Right atrium auricular region (tissue), 2 donors: Measurements from ENCODE around the gene EPX. TPM values are rescaled to one million over a fixed set of nuclear protein-coding genes. Genes with fewer than 3 reads are reported as not detected.
A peak's percentile ranks its signal among the peaks of the same experiment; 100 is the strongest.

ENCODE experiments used
- DNase-seq: peaks from one replicate; pipeline ENCODE4 v3.0.0-alpha.2; 2019; ENCODE audit warnings: low spot score
- H3K27ac ChIP-seq, 2 donors: fragments of 200-600 bp; sonication (generic); 1 replicate in 1 of 2; 2 replicates in 1 of 2; pipeline ENCODE4 v1.5.1; 2016 to 2019
- H3K27me3 ChIP-seq, 2 donors: fragments of 200-600 bp; sonication (generic); one replicate each; pipeline versions ENCODE4 v1.5.1 to v1.6.0; 2017 to 2019
- H3K36me3 ChIP-seq: fragments of 200-600 bp; sonication (generic); one replicate; pipeline ENCODE4 v1.5.1; 2016
- H3K4me1 ChIP-seq, 2 donors: fragments of 200-600 bp; sonication (generic); one replicate each; pipeline versions ENCODE4 v1.5.1 to v1.6.0; 2017 to 2019
- H3K4me3 ChIP-seq, 2 donors: fragments of 200-600 bp; sonication (generic); 1 replicate in 1 of 2; 2 replicates in 1 of 2; pipeline ENCODE4 v1.5.1; 2017 to 2019; ENCODE audit warnings: mild to moderate bottlenecking in 1 of 2, moderate library complexity in 1 of 2
- H3K9me3 ChIP-seq, 2 donors: fragments of 200-600 bp; sonication (generic); one replicate each; pipeline ENCODE4 v1.5.1; 2019
- total RNA-seq, 2 donors: library from RNA; depleted of rRNA; stranded (reverse); fragments of >200 nt; gene quantifications; one replicate each; pipeline ENCODE4 v1.1.0, GENCODE V29; 2016
- TF ChIP-seq, protein P1 (sequence below), 2 donors: fragments of 200-600 bp; sonication (generic); IDR thresholded peaks; one replicate each; pipeline ENCODE4 v1.5.1; 2019; ENCODE audit warnings: antibody characterized with exemption in 2 of 2

Gene EPX
- total RNA-seq, 2 donors from 2014 or later = not detected

- H3K27me3 ChIP-seq = peaks cover 0 to 4% of the 10 kb centered on the region in 2 donors
- H3K36me3 ChIP-seq = no peaks in the 10 kb centered on the region
- TF ChIP-seq, protein P1, sequence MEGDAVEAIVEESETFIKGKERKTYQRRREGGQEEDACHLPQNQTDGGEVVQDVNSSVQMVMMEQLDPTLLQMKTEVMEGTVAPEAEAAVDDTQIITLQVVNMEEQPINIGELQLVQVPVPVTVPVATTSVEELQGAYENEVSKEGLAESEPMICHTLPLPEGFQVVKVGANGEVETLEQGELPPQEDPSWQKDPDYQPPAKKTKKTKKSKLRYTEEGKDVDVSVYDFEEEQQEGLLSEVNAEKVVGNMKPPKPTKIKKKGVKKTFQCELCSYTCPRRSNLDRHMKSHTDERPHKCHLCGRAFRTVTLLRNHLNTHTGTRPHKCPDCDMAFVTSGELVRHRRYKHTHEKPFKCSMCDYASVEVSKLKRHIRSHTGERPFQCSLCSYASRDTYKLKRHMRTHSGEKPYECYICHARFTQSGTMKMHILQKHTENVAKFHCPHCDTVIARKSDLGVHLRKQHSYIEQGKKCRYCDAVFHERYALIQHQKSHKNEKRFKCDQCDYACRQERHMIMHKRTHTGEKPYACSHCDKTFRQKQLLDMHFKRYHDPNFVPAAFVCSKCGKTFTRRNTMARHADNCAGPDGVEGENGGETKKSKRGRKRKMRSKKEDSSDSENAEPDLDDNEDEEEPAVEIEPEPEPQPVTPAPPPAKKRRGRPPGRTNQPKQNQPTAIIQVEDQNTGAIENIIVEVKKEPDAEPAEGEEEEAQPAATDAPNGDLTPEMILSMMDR (IDR thresholded peaks at IDR 0.05) = peak; percentile 77 to 96
- peak; percentile 59 for DNase-seq
- peaks cover 0 to 11% of the 10 kb centered on the region in 2 donors for H3K4me1 ChIP-seq
- no peak overlapping the region for H3K27ac ChIP-seq
- H3K9me3 ChIP-seq = no peaks in the 10 kb centered on the region
- H3K4me3 ChIP-seq = peak overlapping the region; percentile 42 to 53
Measured at GRCh38 chr17:58249270-58250133, 57.0 kb downstream of the EPX start.

GRCh38 chr17:58250344-58251011 is 58.0 kb downstream of the EPX start:
- H3K9me3 ChIP-seq = no peaks in the 10 kb centered on the region
- H3K4me1 ChIP-seq = peaks cover 0 to 11% of the 10 kb centered on the region in 2 donors
- peak; percentile 49 for DNase-seq
- TF ChIP-seq, protein P1 (IDR thresholded peaks at IDR 0.05) = no peak
- no peaks in the 10 kb centered on the region for H3K36me3 ChIP-seq
- H3K27ac ChIP-seq = no peak overlapping the region
- H3K27me3 ChIP-seq = peaks cover 0 to 4% of the 10 kb centered on the region in 2 donors
- no peak overlapping the region for H3K4me3 ChIP-seq

GRCh38 chr17:58252141-58252540 is 59.6 kb downstream of the EPX start:
- Histone ChIP-seq H3K4me1 (peaks cover 0 to 11% of the 10 kb centered on the region in 2 donors), H3K36me3 (no peaks in the 10 kb centered on the region), H3K9me3 (no peaks in the 10 kb centered on the region), H3K4me3 (no peak overlapping the region), H3K27me3 (peaks cover 0 to 4% of the 10 kb centered on the region in 2 donors), H3K27ac (no peak overlapping the region)
- TF ChIP-seq, protein P1 (IDR thresholded peaks at IDR 0.05) = no peak
- peak; percentile 36 for DNase-seq

GRCh38 chr17:58253082-58253481 is 60.6 kb downstream of the EPX start:
- H3K9me3 ChIP-seq = no peaks in the 10 kb centered on the region
- H3K4me1 ChIP-seq = peaks cover 0 to 11% of the 10 kb centered on the region in 2 donors
- TF ChIP-seq, protein P1 (IDR thresholded peaks at IDR 0.05) = no peak
- no peak for DNase-seq
- H3K4me3 ChIP-seq = no peak overlapping the region
- peaks cover 0 to 4% of the 10 kb centered on the region in 2 donors for H3K27me3 ChIP-seq
- H3K36me3 ChIP-seq = no peaks in the 10 kb centered on the region
- H3K27ac ChIP-seq = no peak overlapping the region

Other genes starting within 250 kb of the EPX start
- 10 to 100 TPM; 32.5 to 33.3 TPM for gene CUEDC1, start 237.3 kb upstream of the EPX start, total RNA-seq
- gene VEZF1, start 204.5 kb upstream of the EPX start, total RNA-seq = 10 to 100 TPM; 65.9 to 77.1 TPM
- 100 to 1,000 TPM in 1 of 2 donors, 10 to 100 TPM in 1; 70.6 to 101 TPM for gene SRSF1, start 185.5 kb upstream of the EPX start, total RNA-seq
- 10 to 100 TPM; 27.7 to 27.9 TPM for gene DYNLL2, start 109.3 kb upstream of the EPX start, total RNA-seq
- gene OR4D1, start 44.3 kb upstream of the EPX start, total RNA-seq = not detected
- not detected for gene OR4D2, start 25.7 kb upstream of the EPX start, total RNA-seq
- 1 to 10 TPM; 4.8 to 6.4 TPM for gene MKS1, start 26.5 kb downstream of the EPX start, total RNA-seq
- gene LPO, start 45.9 kb downstream of the EPX start, total RNA-seq = not detected
- under 1 TPM; 0.12 to 0.30 TPM for gene MPO, start 88.2 kb downstream of the EPX start, total RNA-seq
- gene TSPOAP1, start 136.1 kb downstream of the EPX start, total RNA-seq = 1 to 10 TPM; 6.1 to 8.5 TPM
- 10 to 100 TPM; 50.0 to 51.4 TPM for gene SUPT4H1, start 159.5 kb downstream of the EPX start, total RNA-seq
- gene RNF43, start 224.8 kb downstream of the EPX start, total RNA-seq = 1 to 10 TPM; 4.4 to 5.5 TPM